ENCODE results near the gene DNAI1. TPM values are rescaled to one million over a fixed set of nuclear protein-coding genes. Genes with fewer than 3 reads are reported as not detected.
A peak's percentile ranks its signal among the peaks of the same experiment; 100 is the strongest.

Gene DNAI1
- total RNA-seq, 1 donor from 2014 or later: not detected

- DNase-seq (ENCODE audit: low spot score): no peak
Observed at GRCh38 chr9:34490360-34490759, 31.8 kb downstream of the DNAI1 start.

GRCh38 chr9:34490760-34491159 lies 32.2 kb downstream of the DNAI1 start:
- no peak for DNase-seq (ENCODE audit: low spot score)

GRCh38 chr9:34491596-34491995 lies 33.0 kb downstream of the DNAI1 start:
- DNase-seq (ENCODE audit: low spot score): no peak

DNA sequence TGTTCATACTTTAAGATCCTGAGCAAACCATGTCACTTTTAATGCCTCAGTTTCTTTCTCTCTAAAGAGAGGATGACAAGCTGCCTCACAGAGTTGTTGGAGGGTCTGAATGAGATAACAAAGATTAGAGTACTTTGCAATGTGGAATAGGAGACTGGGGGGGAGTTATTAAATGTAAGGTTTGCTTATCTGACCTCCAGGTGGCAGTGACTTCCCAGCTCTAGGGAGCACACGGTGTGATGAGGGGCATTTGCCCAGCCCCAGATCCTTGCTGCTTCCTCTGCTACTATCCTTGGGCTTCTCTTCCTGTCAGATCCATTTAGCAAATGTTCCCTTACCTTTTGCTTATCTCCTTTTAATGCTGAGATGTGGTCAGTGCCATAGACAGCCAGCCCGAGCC lies 33.4 kb downstream of the DNAI1 start:
- no peak for DNase-seq (ENCODE audit: low spot score)

DNA sequence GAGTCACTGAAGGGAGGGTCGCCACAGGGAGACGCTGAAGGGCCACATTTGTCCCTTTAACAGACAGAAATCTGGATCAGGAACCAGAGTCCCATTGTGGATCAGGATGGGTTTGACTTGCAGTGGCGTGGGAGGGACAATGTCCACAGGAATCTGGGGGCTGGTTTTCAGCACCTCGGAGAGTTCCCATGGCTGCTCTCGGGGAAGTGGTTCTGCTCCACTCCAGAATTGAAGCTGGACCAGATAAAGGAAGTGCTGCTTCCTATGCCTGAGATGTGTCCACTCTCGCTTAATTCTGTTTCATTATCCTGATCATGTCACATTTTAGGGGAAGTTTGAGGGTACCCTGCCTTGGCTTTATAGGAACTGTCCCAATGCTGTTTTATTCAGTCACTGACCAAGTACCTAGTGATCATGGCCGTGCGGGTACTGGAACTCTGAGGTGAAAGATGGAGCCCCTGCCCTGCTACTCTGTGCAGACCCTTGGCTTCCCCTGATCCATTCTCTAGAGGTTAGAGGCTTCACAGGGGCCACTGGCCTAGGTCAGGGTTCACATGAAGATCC lies 35.4 kb downstream of the DNAI1 start:
- peak; percentile 62 for DNase-seq (ENCODE audit: low spot score)

- no peak for DNase-seq (ENCODE audit: low spot score)
Observed at GRCh38 chr9:34496149-34496712, 37.6 kb downstream of the DNAI1 start.

GRCh38 chr9:34498553-34498952 lies 39.9 kb downstream of the DNAI1 start:
- no peak for DNase-seq (ENCODE audit: low spot score)

DNA sequence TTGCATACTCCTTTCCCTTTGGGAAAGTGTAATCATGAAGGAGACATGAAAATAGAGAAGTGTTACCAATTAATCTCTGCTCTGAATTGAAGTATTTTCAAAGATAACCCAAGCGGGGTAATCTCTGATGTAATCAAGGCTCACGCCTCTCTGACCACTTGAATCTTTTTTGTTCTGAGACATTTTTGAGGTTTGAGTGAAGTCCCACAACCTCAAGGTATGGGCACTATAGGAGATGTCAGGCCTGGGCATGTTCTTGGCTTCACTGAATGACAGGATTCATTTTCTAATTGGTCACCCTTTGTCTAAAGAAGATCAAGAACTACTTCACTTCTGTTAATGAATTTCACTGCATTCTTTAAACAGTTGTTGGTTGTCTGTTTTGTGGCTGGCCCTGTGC lies 40.5 kb downstream of the DNAI1 start:
- DNase-seq (ENCODE audit: low spot score): no peak

DNA sequence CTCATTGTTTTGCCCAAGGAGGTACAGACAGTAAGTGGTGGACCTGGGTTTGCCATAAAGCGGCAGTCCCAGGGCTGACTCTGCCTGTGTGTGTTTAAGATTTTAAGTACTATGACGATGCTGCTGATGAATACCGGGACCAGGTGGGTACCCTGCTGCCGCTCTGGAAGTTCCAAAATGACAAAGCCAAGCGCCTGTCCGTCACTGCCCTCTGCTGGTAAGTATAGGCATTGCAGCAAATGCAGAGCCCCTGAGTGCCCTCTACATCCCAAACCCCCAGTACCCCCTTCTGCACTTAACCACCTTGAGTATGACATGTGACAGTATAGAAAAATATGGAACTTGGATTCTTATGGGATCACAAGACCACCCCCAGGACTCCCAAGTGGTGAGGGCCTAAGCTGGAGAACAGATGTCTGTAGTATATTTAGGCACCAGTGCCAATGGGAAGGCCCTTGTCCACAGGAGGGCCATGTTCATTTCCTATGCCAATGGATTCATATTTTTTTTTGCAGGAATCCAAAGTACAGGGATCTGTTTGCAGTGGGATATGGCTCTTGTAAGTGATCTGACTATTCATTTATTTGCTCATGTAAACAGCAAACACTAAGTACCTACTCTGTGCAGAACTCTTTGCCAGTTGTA lies 42.1 kb downstream of the DNAI1 start:
- peak; percentile 36 for DNase-seq (ENCODE audit: low spot score)

DNA sequence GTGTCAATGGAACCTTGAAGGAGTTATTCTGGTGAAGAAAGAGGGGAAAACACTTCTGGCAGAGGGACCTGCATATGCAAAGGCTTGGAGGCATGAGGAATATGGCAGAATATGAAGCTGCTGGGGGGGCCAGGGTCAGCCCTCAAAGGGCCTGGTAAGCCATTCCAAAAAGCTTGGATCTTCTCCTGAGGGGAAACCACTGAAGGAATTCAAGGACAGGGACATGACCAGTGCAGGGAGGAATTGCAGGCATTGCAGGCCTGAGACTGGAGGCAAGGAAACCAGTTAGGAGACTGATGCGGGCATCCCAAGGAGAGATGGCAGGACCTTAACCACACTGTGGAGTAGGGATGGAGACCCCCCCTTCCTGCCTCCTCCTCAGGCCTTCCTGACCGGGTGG lies 42.8 kb downstream of the DNAI1 start:
- DNase-seq (ENCODE audit: low spot score): no peak

DNA sequence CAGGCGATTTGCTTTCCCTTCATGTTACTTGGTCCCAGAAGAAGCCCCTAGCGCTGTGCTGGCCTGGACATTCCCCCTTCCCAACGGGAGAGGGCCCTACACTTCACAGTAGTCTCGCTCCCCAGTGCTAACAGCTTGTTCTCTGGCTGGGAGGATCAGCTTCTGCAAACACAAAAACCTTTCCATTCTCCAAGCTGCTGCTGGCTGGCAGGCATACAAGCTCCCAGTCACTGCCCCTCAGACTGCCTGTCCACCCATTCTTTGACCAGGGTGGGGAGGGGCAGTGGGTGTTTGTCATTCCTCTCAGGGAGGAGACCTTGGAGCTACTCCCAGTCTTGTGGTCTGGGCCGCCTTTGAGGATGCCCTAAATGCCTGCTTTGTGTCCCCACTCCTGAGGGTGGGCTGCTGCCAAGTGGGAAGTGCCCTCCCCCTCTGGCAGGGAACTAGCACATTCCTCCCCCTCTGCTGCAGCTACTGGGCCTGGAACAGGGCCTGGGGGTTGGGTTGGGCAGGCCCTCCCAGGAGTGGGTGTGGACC lies 43.4 kb downstream of the DNAI1 start:
- peak; percentile 90 for DNase-seq (ENCODE audit: low spot score)

DNA sequence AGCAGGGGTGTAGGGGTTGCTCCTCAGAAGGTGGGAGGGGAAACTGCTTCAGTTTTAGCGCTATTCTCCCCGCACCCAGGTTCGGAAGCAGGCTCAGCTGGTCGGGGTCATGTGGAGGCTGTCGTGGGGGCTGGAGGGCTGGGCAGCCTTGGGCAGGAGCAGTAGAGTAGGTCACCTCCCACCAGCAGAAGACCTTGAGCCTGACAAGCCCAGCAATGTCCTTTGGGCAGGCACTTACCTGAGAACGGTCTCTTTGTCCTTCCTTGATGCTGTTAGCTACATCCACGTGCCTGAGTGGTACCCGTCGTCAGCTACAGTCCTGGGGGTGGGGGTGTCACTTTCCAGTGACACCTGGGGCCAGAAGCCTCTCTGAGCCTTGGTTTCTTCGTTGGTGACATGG lies 43.9 kb downstream of the DNAI1 start:
- no peak for DNase-seq (ENCODE audit: low spot score)

GRCh38 chr9:34502891-34503290 lies 44.3 kb downstream of the DNAI1 start:
- no peak for DNase-seq (ENCODE audit: low spot score)

GRCh38 chr9:34503406-34503805 lies 44.8 kb downstream of the DNAI1 start:
- no peak for DNase-seq (ENCODE audit: low spot score)

DNA sequence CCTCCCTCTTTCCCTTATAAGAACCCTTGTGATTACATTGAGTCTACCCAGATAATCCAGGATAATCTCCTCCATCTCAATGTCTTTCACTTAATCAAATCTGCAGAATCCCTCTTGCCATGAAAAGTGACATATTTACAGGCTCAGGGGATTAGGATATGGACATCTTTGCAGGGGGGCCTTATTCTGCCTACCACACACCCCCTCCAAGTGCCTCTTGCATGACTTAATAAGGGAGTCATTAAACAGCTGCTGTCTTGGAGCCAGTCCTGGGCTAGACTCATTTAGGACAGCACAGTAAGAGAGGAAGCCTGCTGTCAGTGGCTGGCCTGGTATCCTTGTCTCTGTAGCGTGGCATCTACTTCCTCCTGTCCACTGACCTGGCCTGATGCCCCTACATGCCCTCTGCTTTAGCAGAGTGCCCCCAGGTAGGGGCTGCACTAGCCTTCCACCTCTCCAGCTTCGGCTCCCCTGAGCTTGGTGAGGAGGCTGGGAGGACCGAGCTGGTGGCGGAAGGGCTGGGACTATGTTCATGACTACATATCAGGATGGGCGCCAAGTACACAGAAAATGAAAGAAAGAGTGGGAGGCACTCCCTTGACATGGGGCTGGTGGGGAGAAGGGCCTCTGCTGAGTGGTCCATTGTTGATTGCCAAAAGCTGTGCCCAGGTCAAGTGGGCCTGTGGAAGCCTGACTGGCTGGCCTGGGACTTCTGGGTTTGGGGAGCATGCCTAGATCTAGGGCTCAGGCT lies 46.9 kb downstream of the DNAI1 start:
- no peak for DNase-seq (ENCODE audit: low spot score)

GRCh38 chr9:34506623-34507022 lies 48.0 kb downstream of the DNAI1 start:
- no peak for DNase-seq (ENCODE audit: low spot score)

DNA sequence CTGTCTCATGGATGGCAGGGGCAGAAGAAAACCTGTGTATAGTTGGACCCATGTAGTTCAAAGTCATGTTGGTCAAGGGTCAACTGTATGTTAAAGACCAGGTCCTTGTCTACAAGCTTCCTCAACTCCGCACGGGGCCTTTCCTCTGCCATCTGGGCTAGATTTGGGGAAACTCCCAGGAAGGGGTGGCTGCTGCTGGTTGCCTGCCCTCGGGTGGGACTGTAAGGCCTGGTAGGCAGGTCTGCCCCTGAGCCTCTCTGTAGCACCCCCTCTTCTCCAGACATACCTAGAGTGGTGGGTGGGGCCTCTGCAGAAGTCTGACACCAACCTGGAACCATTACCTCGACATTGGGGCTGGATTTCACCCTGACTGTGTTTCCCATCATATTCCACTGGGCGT lies 49.0 kb downstream of the DNAI1 start:
- no peak for DNase-seq (ENCODE audit: low spot score)

DNA sequence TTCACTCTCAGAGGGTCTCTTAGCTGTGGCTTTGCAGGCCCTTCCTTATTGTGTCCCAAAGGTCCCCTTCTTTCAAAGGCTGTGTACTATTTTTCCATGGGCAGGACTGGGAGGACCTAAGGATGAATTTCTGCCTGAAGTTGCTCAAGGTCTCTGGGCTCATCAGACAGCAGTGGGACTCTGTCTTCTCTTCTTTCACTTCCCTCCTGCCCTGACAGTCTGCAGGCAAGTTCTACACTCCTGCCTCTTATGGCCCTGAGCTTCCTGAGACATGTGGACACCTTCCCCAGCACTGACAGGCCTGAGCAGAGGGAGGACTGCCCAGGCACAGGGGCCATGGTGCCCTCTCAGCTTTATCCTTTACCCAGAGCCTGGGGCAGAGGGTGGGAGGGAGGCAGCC lies 49.4 kb downstream of the DNAI1 start:
- DNase-seq (ENCODE audit: low spot score): no peak

GRCh38 chr9:34508463-34508862 lies 49.9 kb downstream of the DNAI1 start:
- no peak for DNase-seq (ENCODE audit: low spot score)

DNA sequence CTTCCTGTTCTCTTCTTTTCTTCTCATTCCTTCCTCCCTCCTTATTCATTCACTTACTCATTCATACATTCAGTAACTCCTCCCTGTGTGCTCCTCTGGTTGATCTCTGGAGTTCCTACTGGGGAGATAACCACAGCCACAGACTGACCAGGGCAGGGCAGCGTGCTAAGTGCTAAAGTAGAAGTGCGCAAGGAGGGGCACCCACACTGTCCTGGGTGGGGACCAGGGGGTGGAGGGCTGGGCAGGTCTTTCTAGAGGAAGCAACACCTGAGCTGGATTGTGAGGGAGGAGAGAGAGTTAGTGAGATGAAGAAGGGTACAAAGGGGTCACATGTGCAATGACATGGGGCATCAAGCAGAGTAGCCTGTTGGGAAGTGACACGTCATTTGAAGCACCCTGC lies 50.3 kb downstream of the DNAI1 start:
- no peak for DNase-seq (ENCODE audit: low spot score)

GRCh38 chr9:34510497-34511468 lies 52.2 kb downstream of the DNAI1 start:
- no peak for DNase-seq (ENCODE audit: low spot score)

Measured in umbilical cord (tissue), 2 donors.